Renal cortical epithelial cell (primary cell): ENCODE data around the gene ARHGAP10. TPM values are rescaled to one million over a fixed set of nuclear protein-coding genes. Genes with fewer than 3 reads are reported as not detected.
"Not testable (repeated sequence)": the region's sequence is repeated elsewhere in the genome, so short reads cannot be mapped to it uniquely, and the experiment has no call there.

ENCODE experiments used
- DNase-seq: peaks from one replicate; pipeline ENCODE4 v3.0.0-alpha.2; 2011; ENCODE audit warnings: low read depth
- total RNA-seq: library from RNA; depleted of rRNA; stranded (reverse); fragments of >200 nt; gene quantifications from 2 replicates; pipeline ENCODE4 v1.2.3, GENCODE V29; 2014

The ARHGAP10 gene
- total RNA-seq, 1 donor from 2014 or later, result 18.3 TPM

GRCh38 chr4:147909225-147909624, 177.3 kb downstream of the ARHGAP10 start:
- no peak for DNase-seq

- no peak for DNase-seq
These were observed 178.4 kb downstream of the ARHGAP10 start for GRCh38 chr4:147910315-147910714.

- DNase-seq, result not testable (repeated sequence)
These were observed 180.2 kb downstream of the ARHGAP10 start for GRCh38 chr4:147912106-147912505.

- DNase-seq, result no peak
These were observed 181.2 kb downstream of the ARHGAP10 start for GRCh38 chr4:147913137-147913536.

- DNase-seq, result peak; percentile 40
These were observed 184.5 kb downstream of the ARHGAP10 start for GRCh38 chr4:147916351-147916750.

- no peak for DNase-seq
These were observed 191.5 kb downstream of the ARHGAP10 start for GRCh38 chr4:147923381-147923780.

GRCh38 chr4:147923854-147924253, 192.0 kb downstream of the ARHGAP10 start:
- no peak for DNase-seq

- DNase-seq, result peak; percentile 48
These were observed 192.9 kb downstream of the ARHGAP10 start for GRCh38 chr4:147924604-147925412.

- no peak for DNase-seq
These were observed 195.7 kb downstream of the ARHGAP10 start for GRCh38 chr4:147927377-147928137.

- DNase-seq, result no peak
These were observed 196.5 kb downstream of the ARHGAP10 start for GRCh38 chr4:147928400-147928799.

GRCh38 chr4:147929746-147930145, 197.9 kb downstream of the ARHGAP10 start:
- no peak for DNase-seq

- DNase-seq, result no peak
These were observed 201.4 kb downstream of the ARHGAP10 start for GRCh38 chr4:147933316-147933715.

GRCh38 chr4:147933779-147934178, 201.9 kb downstream of the ARHGAP10 start:
- no peak for DNase-seq

GRCh38 chr4:147938496-147938895, 206.6 kb downstream of the ARHGAP10 start:
- DNase-seq, result no peak

- no peak for DNase-seq
These were observed 208.3 kb downstream of the ARHGAP10 start for GRCh38 chr4:147940171-147940570.

- no peak for DNase-seq
These were observed 209.5 kb downstream of the ARHGAP10 start for GRCh38 chr4:147941373-147941772.

GRCh38 chr4:147942729-147943128, 210.8 kb downstream of the ARHGAP10 start:
- DNase-seq, result peak; percentile 15

GRCh38 chr4:147943159-147943638, 211.3 kb downstream of the ARHGAP10 start:
- peak; percentile 15 for DNase-seq

GRCh38 chr4:147944249-147944648, 212.4 kb downstream of the ARHGAP10 start:
- no peak for DNase-seq

- DNase-seq, result no peak
These were observed 212.9 kb downstream of the ARHGAP10 start for GRCh38 chr4:147944670-147945260.

- no peak for DNase-seq
These were observed 216.4 kb downstream of the ARHGAP10 start for GRCh38 chr4:147948336-147948735.

- DNase-seq, result no peak
These were observed 218.4 kb downstream of the ARHGAP10 start for GRCh38 chr4:147950261-147950660.
